HG02938 (cell line): ENCODE measurements around the gene MGARP.

Experiments used
- ATAC-seq: cut with Tn5 transposase; IDR thresholded peaks from one replicate; pipeline ENCODE4 v1.9.1; 2021; ENCODE audit warnings: mild to moderate bottlenecking, moderate library complexity; ENCODE audit not compliant: unreplicated experiment

Gene MGARP

GRCh38 chr4:139245590-139245989, 34.4 kb downstream of the MGARP start:
- ATAC-seq = no peak

GRCh38 chr4:139243448-139244365, 36.3 kb downstream of the MGARP start:
- no peak for ATAC-seq

- no peak for ATAC-seq
These were observed 37.4 kb downstream of the MGARP start for GRCh38 chr4:139242511-139243051.

GRCh38 chr4:139241784-139242151, 38.3 kb downstream of the MGARP start:
- no peak for ATAC-seq

- no peak for ATAC-seq
These were observed 38.8 kb downstream of the MGARP start for GRCh38 chr4:139241086-139241783.

- no peak for ATAC-seq
These were observed 40.8 kb downstream of the MGARP start for GRCh38 chr4:139239127-139239772.

- ATAC-seq = no peak
These were observed 45.8 kb downstream of the MGARP start for GRCh38 chr4:139234253-139234652.

- no peak for ATAC-seq
These were observed 50.4 kb downstream of the MGARP start for GRCh38 chr4:139229534-139230039.

GRCh38 chr4:139227729-139228404, 52.2 kb downstream of the MGARP start:
- ATAC-seq = no peak

- no peak for ATAC-seq
These were observed 56.2 kb downstream of the MGARP start for GRCh38 chr4:139223682-139224317.

- ATAC-seq = no peak
These were observed 57.8 kb downstream of the MGARP start for GRCh38 chr4:139222215-139222614.

- no peak for ATAC-seq
These were observed 58.3 kb downstream of the MGARP start for GRCh38 chr4:139221687-139222086.

GRCh38 chr4:139219450-139220055, 60.5 kb downstream of the MGARP start:
- ATAC-seq = no peak
